HG03571 (cell line): ENCODE data around the gene BPIFB4.
"Not testable (repeated sequence)": the region's sequence is repeated elsewhere in the genome, so short reads cannot be mapped to it uniquely, and the experiment has no call there.

Experiments used
- ATAC-seq: cut with Tn5 transposase; IDR thresholded peaks from one replicate; pipeline ENCODE4 v1.9.1; 2021; ENCODE audit not compliant: unreplicated experiment

BPIFB4 gene

GRCh38 chr20:33084722-33085121, 5.3 kb downstream of the BPIFB4 start:
- no peak for ATAC-seq

- no peak for ATAC-seq
These were observed 6.7 kb downstream of the BPIFB4 start for GRCh38 chr20:33086052-33086722.

- ATAC-seq = no peak
These were observed 11.7 kb downstream of the BPIFB4 start for GRCh38 chr20:33091147-33091546.

GRCh38 chr20:33091693-33092092, 12.2 kb downstream of the BPIFB4 start:
- no peak for ATAC-seq

- no peak for ATAC-seq
These were observed 12.9 kb downstream of the BPIFB4 start for GRCh38 chr20:33092361-33092760.

- ATAC-seq = no peak
These were observed 13.6 kb downstream of the BPIFB4 start for GRCh38 chr20:33093074-33093473.

GRCh38 chr20:33093582-33093981, 14.1 kb downstream of the BPIFB4 start:
- ATAC-seq = no peak

- no peak for ATAC-seq
These were observed 15.8 kb downstream of the BPIFB4 start for GRCh38 chr20:33095249-33095648.

- ATAC-seq = not testable (repeated sequence)
These were observed 16.6 kb downstream of the BPIFB4 start for GRCh38 chr20:33095902-33096584.

- ATAC-seq = no peak
These were observed 17.6 kb downstream of the BPIFB4 start for GRCh38 chr20:33097001-33097400.

- ATAC-seq = no peak
These were observed 20.5 kb downstream of the BPIFB4 start for GRCh38 chr20:33099843-33100538.

GRCh38 chr20:33103556-33103955, 24.1 kb downstream of the BPIFB4 start:
- no peak for ATAC-seq

- ATAC-seq = no peak
These were observed 24.9 kb downstream of the BPIFB4 start for GRCh38 chr20:33104336-33104735.

- no peak for ATAC-seq
These were observed 26.0 kb downstream of the BPIFB4 start for GRCh38 chr20:33105316-33105924.

- ATAC-seq = not testable (repeated sequence)
These were observed 26.7 kb downstream of the BPIFB4 start for GRCh38 chr20:33106058-33106620.

- ATAC-seq = no peak
These were observed 29.2 kb downstream of the BPIFB4 start for GRCh38 chr20:33108661-33109060.

GRCh38 chr20:33110147-33110825, 30.8 kb downstream of the BPIFB4 start:
- ATAC-seq = no peak

GRCh38 chr20:33111306-33111705, 31.9 kb downstream of the BPIFB4 start:
- no peak for ATAC-seq

- no peak for ATAC-seq
These were observed 33.3 kb downstream of the BPIFB4 start for GRCh38 chr20:33112547-33113386.

- no peak for ATAC-seq
These were observed 34.0 kb downstream of the BPIFB4 start for GRCh38 chr20:33113387-33113908.
